ENCODE data around the gene PTPRD.

The PTPRD gene

GRCh38 chr9:8447601-8448000 lies 2165.2 kb downstream of the PTPRD start:
- DNase-seq, result no peak

GRCh38 chr9:8437876-8438275 lies 2174.9 kb downstream of the PTPRD start:
- no peak for DNase-seq

- no peak for DNase-seq
Observed at GRCh38 chr9:8437259-8437658, 2175.5 kb downstream of the PTPRD start.

- DNase-seq, result no peak
Observed at GRCh38 chr9:8436786-8437185, 2176.0 kb downstream of the PTPRD start.

- DNase-seq, result no peak
Observed at GRCh38 chr9:8434621-8435020, 2178.2 kb downstream of the PTPRD start.

- no peak for DNase-seq
Observed at GRCh38 chr9:8432224-8432623, 2180.6 kb downstream of the PTPRD start.

GRCh38 chr9:8431505-8431904 lies 2181.3 kb downstream of the PTPRD start:
- no peak for DNase-seq

GRCh38 chr9:8430945-8431344 lies 2181.9 kb downstream of the PTPRD start:
- no peak for DNase-seq

GRCh38 chr9:8429768-8430167 lies 2183.0 kb downstream of the PTPRD start:
- DNase-seq, result no peak

GRCh38 chr9:8429157-8429556 lies 2183.6 kb downstream of the PTPRD start:
- DNase-seq, result no peak

- no peak for DNase-seq
Observed at GRCh38 chr9:8428389-8428788, 2184.4 kb downstream of the PTPRD start.

GRCh38 chr9:8424786-8425410 lies 2187.9 kb downstream of the PTPRD start:
- DNase-seq, result no peak

- no peak for DNase-seq
Observed at GRCh38 chr9:8420416-8420815, 2192.4 kb downstream of the PTPRD start.

GRCh38 chr9:8419596-8420275 lies 2193.1 kb downstream of the PTPRD start:
- peak; percentile 14 for DNase-seq

- DNase-seq, result no peak
Observed at GRCh38 chr9:8417341-8417740, 2195.5 kb downstream of the PTPRD start.

- no peak for DNase-seq
Observed at GRCh38 chr9:8412327-8412726, 2200.5 kb downstream of the PTPRD start.

GRCh38 chr9:8408575-8409190 lies 2204.1 kb downstream of the PTPRD start:
- DNase-seq, result no peak

GRCh38 chr9:8401961-8402705 lies 2210.7 kb downstream of the PTPRD start:
- peak; percentile 68 for DNase-seq

GRCh38 chr9:8400378-8400777 lies 2212.4 kb downstream of the PTPRD start:
- no peak for DNase-seq

GRCh38 chr9:8395022-8395421 lies 2217.8 kb downstream of the PTPRD start:
- no peak for DNase-seq

GRCh38 chr9:8394341-8394740 lies 2218.5 kb downstream of the PTPRD start:
- DNase-seq, result no peak

- DNase-seq, result no peak
Observed at GRCh38 chr9:8392866-8393265, 2219.9 kb downstream of the PTPRD start.

- no peak for DNase-seq
Observed at GRCh38 chr9:8391566-8391965, 2221.2 kb downstream of the PTPRD start.

- DNase-seq, result no peak
Observed at GRCh38 chr9:8391132-8391531, 2221.7 kb downstream of the PTPRD start.

All from DMS79 (cell line).